Gastroesophageal sphincter (tissue), 4 donors: Measurements from ENCODE around the gene PLCB1. TPM values are rescaled to one million over a fixed set of nuclear protein-coding genes. Genes with fewer than 3 reads are reported as not detected.
A peak's percentile ranks its signal among the peaks of the same experiment; 100 is the strongest.

ENCODE experiments used
- ATAC-seq: fragments of 150-250 bp; one replicate; pipeline ENCODE4 v1.9.1; 2016; ENCODE audit warnings: mild to moderate bottlenecking, moderate library complexity
- H3K27ac ChIP-seq, 4 donors: fragments of 200-600 bp; sonication (generic) in 3 of 4; 1 replicate in 3 of 4; 2 replicates in 1 of 4; pipeline ENCODE4 v1.5.1; 2016 to 2019
- H3K27me3 ChIP-seq: fragments of 200-600 bp; sonication (generic); one replicate; pipeline ENCODE4 v1.5.1; 2019
- H3K36me3 ChIP-seq, 2 donors: fragments of 200-600 bp; sonication (generic); one replicate each; pipeline ENCODE4 v1.5.1; 2019; ENCODE audit warnings: control low read depth in 1 of 2
- H3K4me1 ChIP-seq, 3 donors: fragments of 200-600 bp; sonication (generic); 1 replicate in 2 of 3; 2 replicates in 1 of 3; pipeline ENCODE4 v1.5.1; 2016 to 2019; ENCODE audit warnings: control low read depth in 2 of 3
- H3K4me3 ChIP-seq, 2 donors: fragments of 200-600 bp; sonication (generic); one replicate each; pipeline ENCODE4 v1.5.1; 2019; ENCODE audit warnings: mild to moderate bottlenecking in 1 of 2, moderate library complexity in 1 of 2
- H3K9me3 ChIP-seq, 3 donors: fragments of 200-600 bp; sonication (generic); one replicate each; pipeline ENCODE4 v1.5.1; 2017 to 2019; ENCODE audit warnings: control low read depth in 2 of 3
- CTCF ChIP-seq, 4 experiments: fragments of 200-600 bp in 2 of 4; fragments of 450-650 bp in 2 of 4; sonication (generic) in 1 of 4; IDR thresholded peaks; one replicate each; pipeline ENCODE4 v1.5.1; 2017 to 2019; ENCODE audit warnings: antibody characterized with exemption in 4 of 4, mild to moderate bottlenecking in 2 of 4, moderate library complexity in 2 of 4
- EP300 ChIP-seq: sonication (generic); formaldehyde crosslinking; IDR thresholded peaks from one replicate; pipeline ENCODE4 v1.6.1; 2017; ENCODE audit warnings: antibody characterized with exemption, mild to moderate bottlenecking
- POLR2A ChIP-seq, 2 donors: fragments of 450-650 bp; IDR thresholded peaks; one replicate each; pipeline ENCODE4 v1.6.1; 2017; ENCODE audit warnings: antibody characterized with exemption in 2 of 2, mild to moderate bottlenecking in 2 of 2, moderate library complexity in 1 of 2
- POLR2AphosphoS5 ChIP-seq: sonication (generic); formaldehyde crosslinking; IDR thresholded peaks from one replicate; pipeline ENCODE4 v1.6.1; 2017; ENCODE audit warnings: antibody characterized with exemption
- WGBS, 2 donors: methylation state at CpG; one replicate each; pipeline ENCODE4 v1.1.5; 2018; ENCODE audit warnings: low coverage in 1 of 2; 5-methylcytosine and 5-hydroxymethylcytosine counted together
- total RNA-seq, 4 donors: library from RNA; depleted of rRNA; stranded (reverse); fragments of >200 nt; gene quantifications; one replicate each; pipeline ENCODE4 v1.1.0, GENCODE V29; 2016

PLCB1 gene
- total RNA-seq, 4 donors from 2014 or later, result 60.8 to 104 (median 69.0) TPM

GRCh38 chr20:8875586-8875985 lies 743.5 kb downstream of the PLCB1 start:
- no peak for ATAC-seq
- TF ChIP-seq CTCF (IDR thresholded peaks at IDR 0.05), result no peak
- TF ChIP-seq POLR2AphosphoS5, result no peak
- no peak for TF ChIP-seq POLR2A (IDR thresholded peaks at IDR 0.05)
- no peak for TF ChIP-seq EP300
- Histone ChIP-seq H3K27ac (peak overlapping the region in 1 of 4 donors; percentile 2), H3K36me3 (no peaks in the 10 kb centered on the region), H3K9me3 (no peaks in the 10 kb centered on the region), H3K27me3 (no peaks in the 10 kb centered on the region), H3K4me3 (no peak overlapping the region), H3K4me1 (peaks cover 0 to 9% (median 0%) of the 10 kb centered on the region in 3 donors)

GRCh38 chr20:8876366-8876765 lies 744.3 kb downstream of the PLCB1 start:
- no peak overlapping the region for H3K4me3 ChIP-seq
- H3K27me3 ChIP-seq, result no peaks in the 10 kb centered on the region
- ATAC-seq, result no peak
- H3K4me1 ChIP-seq, result peaks cover 0 to 9% (median 0%) of the 10 kb centered on the region in 3 donors
- no peaks in the 10 kb centered on the region for H3K9me3 ChIP-seq
- TF ChIP-seq EP300 (no peak), CTCF (IDR thresholded peaks at IDR 0.05) (no peak), POLR2AphosphoS5 (no peak), POLR2A (IDR thresholded peaks at IDR 0.05) (no peak)
- H3K27ac ChIP-seq, result peak overlapping the region; percentile 21 to 47 (median 38)
- peaks cover 0 to under 1% of the 10 kb centered on the region in 2 donors for H3K36me3 ChIP-seq

GRCh38 chr20:8877294-8877693 lies 745.2 kb downstream of the PLCB1 start:
- WGBS, 2 donors, result 53 to 77% methylated on average over 2 of the region's 2 CpGs
- no peak overlapping the region for H3K27ac ChIP-seq
- no peaks in the 10 kb centered on the region for H3K27me3 ChIP-seq

GRCh38 chr20:8879669-8880068 lies 747.6 kb downstream of the PLCB1 start:
- Histone ChIP-seq H3K36me3 (peaks cover 0 to 12% of the 10 kb centered on the region in 2 donors), H3K4me3 (no peak overlapping the region), H3K27me3 (no peaks in the 10 kb centered on the region), H3K27ac (no peak overlapping the region), H3K4me1 (peaks cover 0 to 9% (median 0%) of the 10 kb centered on the region in 3 donors), H3K9me3 (no peaks in the 10 kb centered on the region)
- WGBS, 2 donors, result 92 to 100% methylated on average over 1 to 2 of the region's 2 CpGs
- no peak for ATAC-seq
- TF ChIP-seq POLR2AphosphoS5, result no peak
- no peak for TF ChIP-seq CTCF (IDR thresholded peaks at IDR 0.05)
- no peak for TF ChIP-seq EP300
- TF ChIP-seq POLR2A (IDR thresholded peaks at IDR 0.05), result no peak

More at GRCh38 chr20:8877294-8877693, 745.2 kb downstream of the PLCB1 start:
- no peak for ATAC-seq
- H3K9me3 ChIP-seq, result no peaks in the 10 kb centered on the region
- no peak for TF ChIP-seq POLR2A (IDR thresholded peaks at IDR 0.05)
- no peak for TF ChIP-seq POLR2AphosphoS5
- TF ChIP-seq CTCF (IDR thresholded peaks at IDR 0.05), result no peak
- no peak for TF ChIP-seq EP300
- peaks cover 0 to 9% (median 0%) of the 10 kb centered on the region in 3 donors for H3K4me1 ChIP-seq
- no peak overlapping the region for H3K4me3 ChIP-seq
- peaks cover 0 to 10% of the 10 kb centered on the region in 2 donors for H3K36me3 ChIP-seq

- H3K9me3 ChIP-seq, result no peaks in the 10 kb centered on the region
- no peak for ATAC-seq
- H3K36me3 ChIP-seq, result peaks cover 0 to 12% of the 10 kb centered on the region in 2 donors
- peaks cover 0 to 9% (median 0%) of the 10 kb centered on the region in 3 donors for H3K4me1 ChIP-seq
- no peaks in the 10 kb centered on the region for H3K27me3 ChIP-seq
- no peak overlapping the region for H3K4me3 ChIP-seq
- 74 to 83% methylated on average over 3 to 5 of the region's 5 CpGs for WGBS, 2 donors
- H3K27ac ChIP-seq, result no peak overlapping the region
- TF ChIP-seq POLR2A (IDR thresholded peaks at IDR 0.05) (no peak), POLR2AphosphoS5 (no peak), EP300 (no peak), CTCF (IDR thresholded peaks at IDR 0.05) (no peak)
Measured at GRCh38 chr20:8880085-8880853, 748.2 kb downstream of the PLCB1 start.
